ENCODE data around the gene TMTC3.
"Not testable (repeated sequence)": the region's sequence is repeated elsewhere in the genome, so short reads cannot be mapped to it uniquely, and the experiment has no call there.

The TMTC3 gene

DNA sequence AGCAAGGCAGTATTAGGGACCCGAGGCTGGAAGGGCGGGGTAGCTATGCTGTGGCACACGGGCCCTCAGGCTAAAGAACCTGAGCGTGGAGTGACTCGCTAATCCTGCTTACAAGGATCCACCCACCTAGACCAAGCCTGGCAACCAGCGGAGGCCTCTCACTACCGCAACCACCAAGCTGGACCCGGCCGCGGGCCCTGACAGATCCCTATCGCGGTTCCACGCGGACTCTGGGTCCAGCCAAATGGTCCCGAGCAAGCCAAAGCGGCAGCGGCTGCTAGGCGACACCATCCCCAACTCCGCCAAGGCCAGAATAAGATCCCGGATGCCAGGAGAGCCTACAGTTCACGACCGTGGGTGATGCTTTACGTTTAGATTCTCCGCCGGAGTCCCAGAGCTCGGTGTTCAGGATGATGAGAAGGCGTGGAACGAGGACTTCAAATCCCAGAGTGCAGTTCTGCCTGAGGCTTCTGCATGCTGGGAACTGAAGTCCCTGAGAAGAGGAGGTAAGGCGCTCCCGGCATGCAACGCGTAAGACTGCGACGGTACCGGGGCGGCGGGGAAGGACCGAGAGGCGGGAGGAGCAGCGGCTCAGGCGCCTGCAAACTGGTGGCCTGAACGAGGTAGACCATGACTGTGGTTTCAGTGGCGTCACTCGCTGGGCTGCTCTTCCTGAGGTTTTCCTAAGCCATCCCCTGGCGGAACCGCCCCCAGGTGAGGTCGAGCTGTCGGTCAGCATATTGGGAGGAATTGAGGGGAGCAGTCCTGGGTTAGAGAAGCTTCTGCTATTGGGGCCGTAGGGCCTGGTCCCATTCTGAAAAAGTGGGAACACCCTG is at the start of gene TMTC3, which contains the start of gene CEP290:
Gene TMTC3, plus strand, starts transcription at position 534 of the 836 bp plus-strand sequence. CDS start 6,009 bp downstream, outside the sequence.
Gene CEP290, minus strand, starts transcription at position 315 of the 836 bp plus-strand sequence. CDS start 781 bp downstream, outside the sequence.
- peak; percentile 99 for DNase-seq

GRCh38 chr12:88092771-88093170 is 49.3 kb upstream of the TMTC3 start:
- no peak for DNase-seq

DNA sequence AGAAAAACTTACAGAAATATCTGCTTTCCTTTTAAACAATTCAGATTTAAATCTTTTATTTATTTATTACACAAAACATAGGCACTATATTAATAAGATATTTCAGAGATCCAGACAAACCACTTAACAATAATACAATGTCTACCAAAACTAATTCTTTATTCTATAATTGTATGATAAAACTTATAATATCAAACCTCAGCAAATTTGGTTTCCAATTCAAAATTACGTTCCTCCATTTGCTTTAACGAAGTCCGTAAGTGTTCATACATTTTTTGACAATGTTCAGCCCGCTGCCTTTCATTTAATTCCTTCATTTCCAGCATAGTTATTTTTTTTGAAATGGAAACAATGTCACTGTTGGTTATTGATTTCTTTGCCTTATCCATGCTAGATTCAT is 48.5 kb upstream of the TMTC3 start:
- no peak for DNase-seq

DNA sequence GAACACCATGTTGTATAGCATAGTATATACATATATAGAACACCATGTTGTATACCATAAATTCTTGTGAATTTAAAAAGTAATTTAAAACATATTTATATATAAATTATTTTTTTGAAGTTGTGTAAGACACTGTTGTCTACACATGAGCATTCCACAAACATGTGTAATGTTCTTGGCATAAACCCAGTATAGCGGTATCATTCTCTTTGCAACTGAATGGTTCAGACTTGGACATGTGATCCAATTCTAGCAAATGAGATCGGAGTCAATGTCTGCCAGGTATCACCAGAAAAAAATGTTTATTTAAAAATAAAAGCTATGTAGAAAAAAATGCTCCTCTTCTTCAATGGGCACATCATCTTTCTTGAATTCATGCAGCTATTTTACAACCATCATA is 34.1 kb upstream of the TMTC3 start:
- DNase-seq, result no peak

GRCh38 chr12:88111074-88111652 is 30.9 kb upstream of the TMTC3 start:
- no peak for DNase-seq

GRCh38 chr12:88113871-88114270 is 28.2 kb upstream of the TMTC3 start:
- DNase-seq, result no peak

DNA sequence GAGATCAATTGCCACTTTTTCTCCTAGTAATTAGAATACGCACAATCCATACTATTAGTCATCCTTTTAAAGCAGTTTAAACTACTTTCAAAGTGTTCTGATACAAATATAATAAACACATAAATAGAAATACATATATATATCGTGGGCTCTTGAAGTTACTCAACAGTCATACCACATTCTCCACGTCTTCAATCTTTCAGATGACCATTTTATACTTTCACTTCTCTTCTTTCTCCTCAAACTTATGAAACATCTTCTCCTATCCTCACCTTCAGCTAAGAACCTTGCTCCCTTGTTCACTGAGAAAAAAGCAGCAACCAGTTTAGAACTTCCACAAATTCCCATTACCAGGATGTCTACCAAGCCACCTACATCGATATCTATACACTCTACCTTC is 19.4 kb upstream of the TMTC3 start:
- peak; percentile 56 for DNase-seq

DNA sequence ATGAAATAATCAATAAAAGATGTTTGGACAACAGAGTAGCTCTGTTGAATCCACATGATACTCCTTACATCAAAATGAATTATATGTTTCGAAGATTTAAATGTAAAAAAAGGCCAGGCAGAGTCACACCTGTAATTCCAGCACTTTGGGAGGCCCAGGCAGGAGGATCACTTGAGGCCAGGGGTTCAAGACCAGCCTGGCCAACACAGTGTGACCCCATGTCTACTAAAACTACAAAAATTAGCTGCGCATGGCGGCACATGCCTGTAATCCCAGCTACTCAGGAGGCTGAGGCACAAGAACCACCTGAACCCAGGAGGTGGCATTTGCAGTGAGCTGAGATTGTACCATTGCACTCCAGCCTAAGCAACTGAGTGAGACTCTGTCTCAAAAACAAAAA is 15.0 kb upstream of the TMTC3 start:
- DNase-seq, result no peak

DNA sequence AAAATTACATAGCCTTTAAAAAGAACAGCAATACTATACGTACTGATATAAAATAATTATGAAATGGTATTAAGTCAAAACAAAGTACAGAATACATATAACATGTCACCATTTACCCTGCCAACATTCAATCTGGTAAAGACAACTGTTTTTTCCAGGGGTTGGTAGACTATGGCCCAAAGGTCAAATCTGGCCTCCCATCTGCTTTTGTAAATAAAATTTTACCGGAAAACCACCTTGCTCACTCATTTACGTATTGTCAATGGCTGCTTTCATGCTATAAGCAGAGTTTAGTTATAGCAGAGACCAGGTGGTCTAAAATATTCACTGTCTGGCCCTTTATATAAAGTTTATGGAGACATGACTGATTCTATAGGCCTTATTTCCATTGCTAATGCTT is 14.3 kb upstream of the TMTC3 start:
- no peak for DNase-seq

DNA sequence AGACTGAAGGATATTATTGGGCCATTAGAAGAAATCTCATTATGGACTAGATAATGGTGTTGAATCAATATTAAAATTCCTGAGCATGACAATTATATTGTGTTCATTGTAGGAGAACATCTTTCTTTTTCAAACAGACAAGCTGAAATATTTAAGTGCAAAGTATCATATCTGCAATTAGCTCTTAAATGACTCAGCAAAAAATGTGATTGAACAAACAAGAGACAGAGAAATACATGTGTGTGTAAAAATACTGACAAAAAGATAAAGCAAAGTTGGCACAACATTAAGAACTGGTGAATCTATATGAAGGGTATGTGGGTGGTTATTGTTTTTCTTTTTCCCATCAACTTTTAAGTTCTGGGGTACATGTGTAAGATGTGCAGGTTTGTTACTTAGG is 9.7 kb upstream of the TMTC3 start:
- no peak for DNase-seq

DNA sequence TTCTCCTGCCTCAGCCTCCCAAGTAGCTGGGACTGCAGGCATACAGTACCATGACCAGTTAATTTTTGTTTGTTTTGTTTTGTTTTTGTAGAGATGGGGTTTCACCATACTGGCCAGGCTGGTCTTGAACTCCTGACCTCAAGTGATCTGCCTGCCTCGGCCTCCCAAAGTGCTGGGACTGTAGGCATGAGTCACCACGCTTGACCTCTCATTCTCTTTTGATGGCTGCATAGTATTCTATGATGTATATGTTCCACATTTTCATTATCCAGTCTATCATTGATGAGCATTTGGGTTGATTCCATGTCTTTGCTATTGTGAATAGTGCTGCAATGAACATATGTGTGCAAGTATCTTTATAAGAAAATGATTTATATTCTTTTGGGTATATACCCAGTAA is 8.9 kb upstream of the TMTC3 start:
- DNase-seq, result not testable (repeated sequence)

DNA sequence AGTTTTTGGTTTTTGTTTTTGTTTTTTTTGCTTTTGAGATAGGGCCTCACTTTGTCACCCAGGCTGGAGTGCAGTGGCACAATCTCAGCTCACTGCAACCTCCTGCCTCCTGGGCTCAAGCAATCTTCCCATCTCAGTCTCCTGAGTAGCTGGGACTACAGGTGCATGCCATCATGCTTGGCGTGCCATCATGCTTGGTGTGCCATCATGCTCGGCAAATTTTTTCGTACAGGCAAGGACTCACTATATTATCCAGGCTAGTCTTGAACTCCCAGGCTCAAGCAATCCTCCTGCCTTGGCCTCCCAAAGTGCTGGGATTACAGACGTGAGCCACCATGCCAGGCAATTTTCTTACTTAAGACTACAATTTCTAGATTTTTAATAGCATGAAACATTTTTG is 2.4 kb upstream of the TMTC3 start:
- not testable (repeated sequence) for DNase-seq

DNA sequence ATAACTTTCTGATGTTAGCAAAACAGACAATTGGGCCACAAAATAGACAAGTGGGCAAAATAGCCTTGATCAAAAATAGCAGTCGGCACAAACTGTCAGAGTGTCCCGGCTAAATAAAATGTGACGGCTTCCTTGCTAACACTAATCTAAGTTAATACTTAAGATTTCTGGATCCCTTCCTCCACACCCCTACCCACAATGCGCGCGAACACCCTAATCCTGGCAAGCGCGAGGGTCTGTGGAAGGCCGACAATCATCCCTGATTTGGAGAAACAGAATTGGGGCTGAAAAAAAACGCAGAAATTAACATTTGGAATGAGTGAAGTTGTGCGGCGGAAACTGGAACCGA is 708 bp upstream of the TMTC3 start:
- DNase-seq, result no peak

- no peak for DNase-seq
Observed at GRCh38 chr12:88142610-88142991, 494 bp downstream of the TMTC3 start.

DNA sequence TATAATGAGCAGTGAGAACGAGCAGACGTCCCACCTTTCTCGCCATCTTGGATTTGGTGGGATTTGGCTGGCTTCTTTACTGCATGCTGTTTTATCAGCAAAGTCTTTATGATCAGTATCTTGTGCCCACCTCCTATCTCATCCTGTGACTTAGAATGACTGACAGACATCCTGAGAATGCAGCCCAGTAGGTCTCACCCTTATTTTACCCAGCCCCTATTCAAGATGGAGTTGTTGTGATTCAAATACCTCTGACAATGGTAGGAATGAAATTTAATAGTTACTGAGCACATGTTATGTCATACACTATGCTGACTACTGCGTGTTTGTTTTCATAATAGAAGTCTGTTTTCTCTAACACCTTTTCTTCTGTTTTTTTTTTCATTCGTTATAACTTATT is 1.9 kb downstream of the TMTC3 start:
- DNase-seq, result no peak

GRCh38 chr12:88144546-88145468 is 2.7 kb downstream of the TMTC3 start:
- no peak for DNase-seq

- no peak for DNase-seq
Observed at GRCh38 chr12:88145567-88146505, 3.7 kb downstream of the TMTC3 start.

GRCh38 chr12:88150063-88150462 is 8.0 kb downstream of the TMTC3 start:
- no peak for DNase-seq

DNA sequence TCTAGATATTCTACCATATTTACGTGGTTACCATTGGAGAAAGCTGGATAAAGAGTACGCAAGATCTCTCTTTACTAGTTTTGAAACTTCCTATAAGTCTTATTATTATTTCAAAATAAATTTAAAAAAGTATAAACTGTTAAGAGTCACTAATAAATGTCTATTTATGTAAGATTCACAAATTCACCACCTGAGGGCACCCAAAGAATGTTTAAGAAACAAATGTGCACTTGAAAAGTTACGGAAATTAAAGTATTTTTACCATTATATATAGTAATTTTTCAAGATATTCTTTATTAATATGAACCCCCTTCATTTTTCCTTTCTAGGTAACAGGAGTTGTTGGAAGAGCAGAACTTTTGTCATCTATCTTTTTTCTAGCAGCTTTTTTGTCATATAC is 11.9 kb downstream of the TMTC3 start:
- DNase-seq, result no peak

DNA sequence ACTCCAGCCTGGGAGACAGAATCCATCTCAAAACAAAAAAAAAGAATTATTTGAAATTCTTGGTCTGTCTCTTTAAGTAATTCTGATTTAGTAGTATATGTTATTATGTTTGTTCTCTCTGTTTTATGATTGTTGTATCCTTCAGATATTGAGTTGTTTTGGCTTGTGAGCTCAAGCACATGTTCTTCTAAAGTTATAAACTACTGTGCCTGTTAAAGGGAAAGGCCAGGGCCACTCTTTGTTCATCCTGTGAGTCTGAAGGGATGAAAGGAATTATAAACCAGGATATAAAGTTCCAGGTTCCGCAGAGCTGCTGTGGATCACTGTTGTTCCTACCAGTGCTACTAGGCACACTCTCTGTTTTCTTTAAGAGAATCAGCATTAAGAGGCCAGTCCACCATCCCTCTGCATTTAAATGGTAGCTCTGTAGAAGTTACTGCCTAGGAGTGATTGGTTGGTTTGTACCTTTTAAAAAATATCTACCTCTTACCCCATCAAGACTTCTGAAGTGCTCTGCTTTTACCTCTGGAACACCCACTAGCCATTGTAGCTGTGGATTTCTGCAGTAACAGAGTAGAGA is 14.1 kb downstream of the TMTC3 start:
- DNase-seq, result no peak

GRCh38 chr12:88163371-88163770 is 21.3 kb downstream of the TMTC3 start:
- DNase-seq, result no peak

GRCh38 chr12:88166179-88166578 is 24.1 kb downstream of the TMTC3 start:
- no peak for DNase-seq

Data from MV-4-11 (cell line).